Mesenteric fat pad (tissue), 1 donor: ENCODE data around the gene ACTR10. TPM values are rescaled to one million over a fixed set of nuclear protein-coding genes. Genes with fewer than 3 reads are reported as not detected.

Source experiments
- DNase-seq: peaks from one replicate; pipeline ENCODE4 v3.0.0-alpha.2; 2020; ENCODE audit warnings: low spot score
- total RNA-seq: library from RNA; stranded (reverse); fragmentation: NEBNext Ultra II Directional; extraction: Animal tissue kit (Norgen Biotek cat#: 25700); gene quantifications from one replicate; pipeline ENCODE4 v1.2.1, GENCODE V29; 2021
- donor health status: DM: yes; HTN: yes; CAD: no.

The ACTR10 gene
- total RNA-seq, 1 donor from 2014 or later: 60.0 TPM

DNA sequence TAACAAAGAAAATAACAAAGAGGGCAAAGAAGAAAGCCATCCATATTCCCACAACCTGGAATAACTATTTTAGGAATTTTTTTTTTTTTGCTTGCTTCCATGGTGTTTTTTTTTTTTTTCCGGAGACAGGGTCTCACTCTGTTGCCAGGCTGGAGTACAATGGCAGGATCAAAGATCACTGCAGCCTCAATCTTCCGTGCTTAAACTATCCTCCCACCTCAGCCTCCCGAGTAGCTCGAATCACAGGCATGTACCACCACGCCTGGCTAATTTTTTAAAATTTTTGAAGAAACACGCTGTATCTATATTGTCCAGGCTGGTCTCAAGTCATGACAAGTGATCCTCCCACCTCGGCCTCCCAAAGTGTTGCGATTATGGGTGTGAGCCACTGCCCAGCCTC lies 78.2 kb downstream of the ACTR10 start:
- DNase-seq: no peak

DNA sequence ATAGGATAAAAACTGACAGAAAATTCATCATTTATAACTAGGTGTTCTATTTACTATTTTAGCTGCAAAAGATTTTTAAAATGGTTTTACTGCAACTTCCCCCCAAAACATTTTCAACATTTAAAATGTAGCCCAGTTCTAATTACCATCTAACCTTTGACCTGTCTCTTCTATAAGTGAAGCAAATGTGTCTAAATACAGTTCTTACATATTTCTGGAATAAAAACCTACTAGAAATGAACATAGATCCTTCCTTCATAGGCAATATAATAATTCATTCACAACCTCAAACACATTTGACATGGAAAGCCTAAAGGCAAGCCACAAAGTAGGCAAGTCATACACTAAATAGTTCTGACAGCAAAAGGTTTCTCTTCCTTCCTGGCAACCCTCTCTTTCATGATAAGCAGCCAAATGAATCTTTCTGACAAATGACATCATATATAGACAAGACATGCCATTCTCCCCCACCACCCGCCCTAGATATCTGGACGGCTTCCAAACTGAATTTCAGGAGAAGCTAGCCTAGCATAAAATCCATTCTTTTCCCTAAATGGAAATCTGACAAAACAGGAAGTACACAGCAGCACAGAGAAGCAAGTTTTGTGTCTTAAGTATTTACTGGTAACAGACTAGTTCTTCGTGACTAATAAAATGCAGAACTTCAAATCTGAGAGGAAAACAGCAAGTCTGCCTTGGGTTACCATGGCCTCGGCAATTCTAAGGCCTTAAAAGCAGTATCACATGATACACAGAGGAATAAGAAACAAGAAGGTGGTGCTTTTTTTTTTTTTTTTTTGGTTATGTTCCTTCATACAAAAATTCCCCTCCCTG lies 81.2 kb downstream of the ACTR10 start:
- no peak for DNase-seq

DNA sequence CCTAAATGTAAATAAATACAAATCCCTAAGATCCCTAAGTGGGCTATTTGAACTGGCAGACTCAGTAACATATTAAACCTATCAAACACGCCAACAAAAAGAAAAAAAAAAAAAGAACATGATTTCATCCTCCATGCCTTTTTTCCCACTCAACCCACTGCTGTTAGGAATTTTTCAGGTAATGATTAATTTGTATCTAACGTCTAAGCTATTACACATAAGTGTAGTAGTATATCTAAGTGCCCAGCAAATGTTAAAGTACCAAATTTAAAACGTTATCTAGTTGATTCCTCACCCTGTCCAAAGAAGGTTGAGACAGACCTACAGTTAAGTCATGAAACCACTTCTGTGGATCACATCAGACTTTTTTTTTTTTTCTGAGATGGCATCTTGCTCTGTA lies 82.0 kb downstream of the ACTR10 start:
- no peak for DNase-seq

DNA sequence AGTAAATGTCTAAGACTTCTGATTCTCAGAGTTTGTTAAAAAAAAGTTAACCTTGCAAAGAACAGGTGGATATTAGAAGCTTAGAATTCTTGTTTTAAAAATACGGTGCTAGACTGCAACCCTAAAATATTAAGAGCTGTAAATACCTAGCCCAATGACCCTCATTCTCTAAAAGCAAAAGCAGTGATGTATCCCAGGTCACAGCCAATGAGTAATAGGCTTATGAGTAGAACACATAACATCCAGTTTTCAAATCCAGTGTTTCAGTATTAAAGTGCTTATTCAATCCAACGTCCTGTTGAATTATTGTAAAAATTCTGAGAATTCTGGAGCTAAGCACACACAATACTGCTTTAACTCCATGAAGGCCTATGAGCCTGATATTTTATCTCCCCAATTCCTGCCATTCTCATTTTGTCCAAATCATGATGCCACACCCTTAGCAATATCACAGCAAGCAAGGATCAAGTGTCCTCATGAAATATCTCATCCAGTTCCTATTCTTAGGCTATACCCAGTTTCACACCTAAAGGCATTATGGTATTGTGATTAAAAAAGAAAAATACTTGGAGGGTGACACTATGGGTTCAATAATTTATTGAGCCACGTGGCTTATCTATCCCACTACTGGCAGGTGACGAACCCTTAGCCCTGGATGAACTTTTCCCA lies 83.1 kb downstream of the ACTR10 start:
- DNase-seq: no peak

DNA sequence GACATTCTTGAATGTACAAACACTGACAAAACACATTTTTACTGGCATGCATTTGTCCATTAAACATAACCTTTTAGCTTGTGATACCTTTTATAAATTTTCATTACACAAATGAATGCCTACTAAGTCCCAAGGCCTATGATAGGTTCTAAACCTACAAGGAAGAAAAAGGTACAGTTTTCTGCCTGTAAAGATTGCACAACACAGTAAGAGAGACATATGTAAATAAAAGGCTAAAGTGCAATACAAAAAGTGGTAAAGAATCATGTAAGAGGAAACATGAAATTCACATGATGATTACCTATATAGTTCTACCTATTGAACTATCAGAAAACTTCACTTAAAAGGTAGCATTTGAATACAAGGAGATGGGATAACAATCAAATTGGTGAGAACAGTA lies 83.8 kb downstream of the ACTR10 start:
- no peak for DNase-seq

DNA sequence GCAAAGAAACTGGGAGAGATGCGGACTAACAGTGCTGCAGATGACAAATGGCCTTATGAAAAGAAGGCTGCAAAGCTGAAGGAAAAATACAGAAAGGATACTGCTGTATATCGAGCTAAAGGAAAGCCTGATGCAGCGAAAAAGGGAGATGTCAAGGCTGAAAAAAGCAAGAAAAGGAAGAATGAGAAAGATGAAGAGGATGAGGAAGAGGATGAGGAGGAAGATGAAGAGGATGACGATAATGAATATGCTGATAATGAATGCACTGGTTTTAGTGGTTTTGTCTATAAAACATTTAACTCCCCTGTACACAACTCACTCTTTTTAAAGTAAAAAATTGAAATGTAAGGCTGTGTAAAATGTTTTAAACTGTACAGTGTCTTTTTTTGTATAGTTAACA lies 85.2 kb downstream of the ACTR10 start:
- DNase-seq: no peak

Other genes with a start within 250 kb of the ACTR10 start
- 3.4 TPM for gene ARMH4, start 47.9 kb upstream of the ACTR10 start, total RNA-seq
- gene PSMA3, start 44.7 kb downstream of the ACTR10 start, total RNA-seq: 165 TPM
- gene ARID4A, start 98.4 kb downstream of the ACTR10 start, total RNA-seq: 28.6 TPM
- gene TOMM20L, start 195.8 kb downstream of the ACTR10 start, total RNA-seq: not detected
- 41.8 TPM for gene TIMM9, start 227.4 kb downstream of the ACTR10 start, total RNA-seq
- gene KIAA0586, start 227.6 kb downstream of the ACTR10 start, total RNA-seq: 13.3 TPM